ENCODE results near the gene CTXN2.

CTXN2 gene

DNA sequence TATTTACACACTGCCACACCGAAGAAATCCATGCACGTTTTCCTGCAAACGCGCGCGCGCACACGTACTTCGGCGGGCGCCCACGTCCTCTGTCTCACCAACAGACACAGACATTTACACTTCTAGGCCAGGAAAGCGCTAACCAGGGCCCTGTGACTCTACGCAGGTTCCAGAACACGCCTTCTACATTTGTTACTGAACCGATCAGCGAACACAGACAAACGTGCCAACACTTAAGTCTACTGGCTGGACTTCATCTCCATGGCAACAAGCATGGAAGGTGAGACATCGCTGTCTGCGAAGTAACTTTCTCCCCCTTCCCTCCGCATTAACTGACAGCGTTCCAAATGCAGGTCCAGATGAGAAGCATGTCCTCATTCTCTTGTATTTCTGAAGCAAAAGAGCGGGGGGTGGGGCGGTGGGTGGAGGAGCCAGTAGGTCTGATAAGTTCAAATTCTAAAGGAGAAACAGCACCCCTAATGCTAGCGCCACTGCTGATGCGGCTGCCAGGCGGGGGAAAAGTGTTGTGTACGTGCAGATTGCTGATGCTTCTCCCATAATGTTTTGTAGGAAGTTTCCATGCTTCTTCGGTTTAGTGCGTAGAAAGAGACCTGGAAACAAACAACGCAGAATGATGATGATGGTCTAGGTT is at the start of gene CTXN2:
Gene CTXN2 (plus strand): TSS at position 92 of the 652 bp plus-strand sequence. CDS start 9,636 bp downstream, outside the sequence.
- DNase-seq (ENCODE audit: low spot score): peak; percentile 52

DNA sequence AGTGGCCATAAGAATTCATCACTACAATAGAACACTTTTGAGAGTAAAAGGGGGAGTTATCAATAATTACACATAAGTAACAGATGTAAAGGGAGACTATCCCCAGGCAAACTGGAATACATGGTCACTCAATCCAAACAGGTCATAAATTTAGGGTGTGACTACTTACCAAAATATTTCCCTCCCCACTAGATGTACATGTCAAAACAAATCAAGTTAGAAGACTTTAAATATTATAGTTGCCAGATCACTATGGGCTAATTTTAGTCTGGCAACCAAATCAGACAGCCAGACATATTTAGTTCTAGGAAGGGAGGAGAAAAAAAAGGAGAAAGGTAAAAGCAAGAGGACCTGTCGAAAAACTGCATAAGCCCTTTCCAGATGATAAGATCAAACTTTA is 47.6 kb upstream of the CTXN2 start:
- DNase-seq (ENCODE audit: low spot score): no peak

DNA sequence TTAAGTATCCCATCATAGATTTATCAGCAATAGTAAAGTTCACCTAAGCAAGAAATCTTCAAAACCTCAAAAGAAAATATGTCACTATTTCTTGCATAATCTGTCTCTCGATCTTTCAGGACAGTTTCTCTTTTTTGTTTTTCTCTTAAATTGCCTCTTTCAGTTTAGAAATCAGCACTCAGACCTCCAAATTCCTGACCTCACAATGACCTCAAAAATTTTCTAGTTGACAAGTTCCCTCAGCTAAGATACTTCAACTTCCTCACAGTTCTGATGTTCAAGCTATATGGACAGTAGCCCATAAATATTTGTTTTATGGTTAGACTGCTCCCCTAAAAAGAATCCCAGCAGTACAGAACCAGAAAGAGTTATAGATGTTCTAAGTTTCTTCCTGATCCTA is 46.6 kb upstream of the CTXN2 start:
- no peak for DNase-seq (ENCODE audit: low spot score)

DNA sequence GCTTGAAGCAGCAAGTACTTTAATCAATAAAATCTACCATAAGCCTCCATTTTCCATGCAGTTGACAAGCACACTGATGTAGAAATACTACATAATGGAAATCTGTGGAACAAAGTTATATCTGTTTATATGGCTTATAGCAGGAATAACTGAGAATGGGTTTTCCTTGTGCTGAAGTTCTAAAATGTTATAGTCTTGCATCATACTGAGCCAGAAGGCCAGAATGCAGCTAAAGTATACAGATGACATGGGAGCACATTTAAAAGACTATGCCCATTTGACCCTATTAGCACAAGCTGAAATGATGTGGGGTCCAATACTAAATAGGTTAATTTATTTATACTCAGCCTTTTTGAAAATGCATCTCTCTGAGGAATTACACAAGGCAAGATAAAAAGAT is 45.5 kb upstream of the CTXN2 start:
- DNase-seq (ENCODE audit: low spot score): no peak

DNA sequence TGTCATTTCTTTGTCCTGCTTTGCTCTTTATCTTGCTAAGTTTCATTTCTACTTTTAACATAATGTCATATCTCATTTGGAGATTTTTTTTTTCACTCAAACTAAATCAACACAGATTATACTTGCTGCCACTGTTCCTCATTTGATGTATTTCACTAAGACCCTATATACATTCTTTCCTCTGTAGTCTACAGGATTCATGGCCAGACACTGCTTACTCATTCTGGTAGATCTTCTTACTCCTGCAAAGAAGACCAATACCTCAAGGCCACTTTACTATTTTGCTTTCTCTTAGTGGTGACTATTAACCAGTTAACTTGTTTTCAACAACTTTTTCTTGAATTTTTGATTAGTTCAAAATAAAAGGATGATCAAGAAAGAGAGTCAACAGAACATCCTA is 44.1 kb upstream of the CTXN2 start:
- DNase-seq (ENCODE audit: low spot score): no peak

DNA sequence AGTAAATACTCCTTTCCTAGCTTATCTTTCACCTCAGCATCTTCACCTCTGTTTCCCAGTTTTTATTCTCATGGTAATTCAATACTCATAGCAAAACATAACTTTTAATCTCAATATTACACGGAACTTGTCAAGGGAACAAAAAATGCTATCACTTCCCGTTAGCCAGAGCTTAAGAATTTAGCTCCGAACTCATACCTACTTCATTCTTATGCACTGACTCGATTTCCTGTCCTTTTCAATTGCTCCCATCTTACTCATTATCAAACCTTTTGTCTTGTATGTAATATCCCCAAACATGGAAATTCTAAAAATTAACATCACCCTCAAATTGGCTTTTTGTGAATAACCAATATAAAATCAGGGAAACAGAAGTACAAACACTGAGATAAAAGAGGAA is 41.6 kb upstream of the CTXN2 start:
- no peak for DNase-seq (ENCODE audit: low spot score)

DNA sequence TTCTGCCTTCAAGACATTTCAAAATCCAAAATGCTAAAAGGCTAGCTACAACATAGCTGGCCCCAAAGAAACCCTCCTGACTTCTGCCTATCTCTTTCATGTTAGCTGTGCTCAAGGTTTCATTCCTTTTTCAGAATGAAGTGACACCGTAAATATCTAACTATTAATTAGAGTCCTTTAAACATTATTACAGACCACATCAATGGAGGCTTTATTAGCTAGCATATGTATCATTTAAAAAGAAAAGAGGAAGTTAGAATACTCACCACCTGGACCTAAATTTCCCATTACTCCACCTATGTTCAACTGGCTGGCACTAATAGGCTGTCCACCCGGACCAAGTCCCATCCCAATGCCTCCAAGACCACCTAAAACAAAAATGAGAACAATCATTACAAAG is 37.9 kb upstream of the CTXN2 start:
- DNase-seq (ENCODE audit: low spot score): no peak

DNA sequence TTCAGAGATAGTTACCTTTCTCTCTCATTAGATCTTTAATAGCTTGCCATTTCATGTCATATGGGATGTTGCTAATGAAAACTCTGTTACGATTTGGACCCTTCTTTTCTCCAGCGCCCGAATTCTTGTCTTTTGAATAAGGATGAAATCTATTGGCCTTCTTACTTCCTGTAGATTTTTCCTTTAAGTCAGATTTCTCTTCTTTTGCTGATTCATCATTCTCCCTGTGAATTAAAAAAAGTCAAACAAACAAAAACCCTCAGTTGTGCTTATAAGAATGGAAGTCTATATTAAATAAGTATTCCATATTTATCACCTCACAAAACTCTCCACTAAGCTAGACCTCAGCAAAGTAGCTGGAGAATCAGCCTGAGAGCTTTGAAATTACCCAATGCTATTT is 22.8 kb upstream of the CTXN2 start:
- no peak for DNase-seq (ENCODE audit: low spot score)

DNA sequence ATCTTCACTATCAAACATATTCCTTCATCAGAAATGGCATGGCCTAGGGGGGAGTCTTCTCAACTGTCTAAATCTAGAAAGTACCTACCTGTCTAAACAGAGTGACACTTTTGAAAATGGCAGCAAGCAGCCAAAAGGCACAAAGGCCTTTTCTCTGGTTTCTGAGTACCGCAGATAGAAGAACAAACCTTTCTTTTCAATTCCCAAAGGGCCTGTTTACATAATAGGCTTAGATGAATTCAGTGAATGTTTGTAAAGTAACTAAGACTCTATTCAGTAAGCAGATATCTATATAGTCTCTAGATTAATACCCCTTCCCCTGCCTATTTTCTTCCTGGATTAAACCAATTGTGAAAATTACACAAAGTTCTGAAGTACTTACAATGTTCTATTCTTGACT is 20.5 kb upstream of the CTXN2 start:
- no peak for DNase-seq (ENCODE audit: low spot score)

DNA sequence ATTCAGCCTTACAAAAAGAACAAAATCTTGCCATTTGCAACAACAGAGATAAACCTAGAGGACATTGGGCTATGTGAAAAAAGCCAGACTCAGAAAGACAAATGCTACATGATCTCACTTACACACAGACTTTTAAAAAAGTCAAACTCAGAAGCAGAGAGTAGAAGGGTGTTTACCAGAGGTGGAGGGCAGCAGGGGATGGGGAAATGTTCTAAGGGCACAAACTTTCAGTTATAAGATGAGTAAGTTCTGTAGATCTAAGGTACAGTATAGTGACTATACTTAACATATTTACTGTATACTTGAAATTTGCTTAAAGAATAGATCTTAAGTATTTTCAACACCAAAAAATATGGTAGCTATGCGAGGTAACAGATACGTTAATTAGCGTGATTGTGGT is 16.3 kb upstream of the CTXN2 start:
- DNase-seq (ENCODE audit: low spot score): no peak

DNA sequence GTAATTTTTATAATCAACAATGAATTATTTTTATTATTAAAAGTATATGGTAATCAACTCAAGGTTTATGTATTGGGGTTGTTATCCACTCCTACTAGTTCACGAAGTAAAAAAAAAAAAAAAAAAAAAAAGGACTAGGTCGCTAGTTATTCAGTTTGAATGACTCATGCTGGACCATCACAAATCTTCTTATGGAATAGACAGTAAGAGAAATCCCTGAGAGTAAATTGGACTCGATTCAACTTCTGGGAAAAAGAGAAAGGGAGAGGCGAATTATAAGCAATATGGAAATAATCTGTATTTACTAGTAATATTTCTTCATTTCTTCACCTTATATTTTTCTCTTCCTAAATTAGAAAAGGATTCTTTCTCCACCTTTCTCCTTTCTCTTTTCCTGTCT is 15.4 kb upstream of the CTXN2 start:
- DNase-seq (ENCODE audit: low spot score): no peak

DNA sequence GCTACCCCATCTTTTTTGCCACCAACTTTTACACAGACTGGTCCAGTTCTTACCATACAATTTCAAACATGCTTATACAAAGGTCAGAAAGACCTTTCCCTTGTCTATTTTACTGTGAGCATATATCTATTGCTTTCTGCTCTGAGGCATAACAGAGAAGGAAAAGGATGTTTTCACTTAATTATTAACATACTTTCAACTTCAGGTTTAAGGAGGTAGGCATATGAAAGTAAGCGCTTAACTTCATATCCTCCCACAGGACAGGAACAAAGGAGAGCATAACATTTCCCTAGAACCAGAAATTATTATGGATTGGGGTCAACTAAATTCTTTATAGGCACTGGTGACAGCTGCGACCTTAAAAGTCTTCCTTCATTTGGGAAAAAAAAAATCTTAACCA is 14.5 kb upstream of the CTXN2 start:
- DNase-seq (ENCODE audit: low spot score): no peak

DNA sequence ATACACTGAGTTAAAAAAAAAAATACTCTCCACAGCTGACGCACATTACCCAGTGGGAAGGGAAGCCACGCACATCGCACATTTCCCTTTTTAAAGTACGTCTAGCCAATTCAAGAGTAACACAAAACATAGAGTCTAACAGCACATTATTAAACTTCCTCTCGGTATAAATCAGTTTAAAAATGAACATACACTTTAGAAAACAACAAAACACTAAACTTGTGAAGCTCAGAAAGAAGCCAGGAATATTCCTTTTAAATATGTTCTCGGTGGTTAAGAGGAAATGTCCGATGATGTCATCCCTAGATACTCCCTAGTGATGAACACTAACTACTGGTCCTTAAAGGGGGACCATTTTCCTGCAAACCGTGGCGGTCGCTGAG is 14.1 kb upstream of the CTXN2 start:
- peak; percentile 40 for DNase-seq (ENCODE audit: low spot score)

DNA sequence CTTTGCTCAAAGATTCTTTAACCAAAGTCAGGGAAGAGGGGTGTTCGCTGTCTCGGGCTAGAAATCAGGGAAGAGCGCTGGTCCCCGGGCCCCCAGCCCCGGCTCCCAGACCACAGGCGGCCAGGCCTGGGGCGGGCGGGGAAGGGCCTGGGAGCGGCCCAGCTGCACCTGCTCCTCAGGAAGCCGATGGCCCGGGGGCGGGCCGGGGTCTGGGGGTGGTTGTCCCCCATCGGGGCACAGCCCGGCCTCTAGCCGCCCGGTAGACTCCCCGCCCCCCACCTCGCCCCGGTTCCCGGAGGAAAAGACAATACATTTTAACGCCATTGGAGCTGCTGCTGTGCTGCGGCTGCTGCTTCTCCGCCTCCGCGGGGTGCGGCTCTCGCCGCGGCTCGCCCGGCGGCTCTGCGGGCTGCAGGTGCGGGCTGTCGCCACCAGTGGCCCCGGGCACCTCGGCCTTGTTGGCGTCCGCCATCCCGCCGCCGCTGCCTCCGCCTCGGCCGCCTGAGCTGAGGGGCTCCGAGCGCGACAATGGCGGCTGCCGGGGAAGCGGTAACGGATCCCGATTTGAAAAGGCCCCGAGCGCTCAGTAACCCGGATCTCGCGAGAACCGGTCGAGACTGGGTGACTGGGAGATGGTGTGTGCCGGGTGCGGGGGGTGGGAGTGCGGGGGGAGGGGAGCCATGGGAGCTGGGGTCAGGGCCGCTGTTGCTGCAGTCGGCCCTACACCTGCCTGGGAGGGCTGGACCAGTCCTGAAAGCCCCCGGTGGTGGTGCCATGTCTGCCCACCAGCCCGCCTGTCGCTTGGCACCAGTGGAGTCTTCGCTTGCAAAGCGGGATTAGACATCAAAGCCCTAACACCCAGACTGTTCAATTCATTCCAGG is 13.5 kb upstream of the CTXN2 start, which contains the start of gene MYEF2:
Gene MYEF2 (minus strand): TSS at position 530 of the 882 bp plus-strand sequence. CDS start 58 bp downstream, at position 472.
- peak; percentile 64 for DNase-seq (ENCODE audit: low spot score)

DNA sequence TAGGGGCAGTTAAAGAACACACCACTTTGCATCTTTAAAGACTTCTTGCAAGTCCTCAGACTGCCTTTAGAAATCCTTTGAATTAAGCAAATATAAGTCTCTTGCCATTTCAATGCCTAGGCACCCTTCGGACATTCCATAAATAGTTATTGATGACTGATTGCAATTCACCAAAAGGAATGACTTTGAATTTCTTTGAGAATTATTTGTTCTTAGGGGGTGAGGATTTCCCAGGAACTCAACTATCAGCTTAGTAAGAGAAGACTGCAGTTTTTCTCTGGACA is 12.9 kb upstream of the CTXN2 start:
- DNase-seq (ENCODE audit: low spot score): no peak

DNA sequence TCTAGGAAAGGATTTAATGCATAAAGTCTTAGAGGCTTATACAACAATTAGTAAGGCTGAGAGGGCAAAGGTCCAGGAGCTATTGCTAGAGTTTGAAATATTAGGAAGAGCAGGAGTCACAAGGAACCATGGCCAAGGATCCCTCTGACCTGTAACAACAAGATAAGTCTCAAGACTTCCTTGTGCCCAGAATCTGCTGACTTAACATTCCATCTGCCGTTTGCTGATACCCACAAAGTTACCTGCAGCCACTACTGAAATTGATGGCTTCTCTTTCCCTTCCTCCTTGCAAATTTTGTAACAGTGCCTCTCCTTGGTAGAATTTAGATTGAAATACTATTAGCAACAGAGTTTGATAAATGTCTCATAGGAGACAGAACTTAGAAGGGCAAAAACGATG is 8.7 kb upstream of the CTXN2 start:
- DNase-seq (ENCODE audit: low spot score): no peak

DNA sequence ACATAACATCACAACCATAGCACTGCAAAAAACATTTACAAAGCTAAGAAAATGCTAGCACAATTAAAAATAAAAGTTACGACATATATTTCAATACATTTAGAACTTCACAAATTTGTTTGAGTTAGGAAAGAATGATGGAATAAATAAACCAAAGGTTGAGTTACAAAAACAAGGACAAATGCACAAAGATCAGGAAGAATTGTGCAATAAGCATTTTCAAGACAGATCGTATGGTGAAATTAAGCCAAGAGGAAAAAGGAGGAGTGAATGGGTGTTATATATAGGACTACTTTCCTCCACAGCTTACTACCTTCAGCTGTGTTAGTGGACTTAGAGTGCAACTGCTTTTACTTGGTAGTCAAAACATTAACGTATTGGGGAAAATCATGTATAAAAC is 5.9 kb upstream of the CTXN2 start:
- DNase-seq (ENCODE audit: low spot score): no peak

DNA sequence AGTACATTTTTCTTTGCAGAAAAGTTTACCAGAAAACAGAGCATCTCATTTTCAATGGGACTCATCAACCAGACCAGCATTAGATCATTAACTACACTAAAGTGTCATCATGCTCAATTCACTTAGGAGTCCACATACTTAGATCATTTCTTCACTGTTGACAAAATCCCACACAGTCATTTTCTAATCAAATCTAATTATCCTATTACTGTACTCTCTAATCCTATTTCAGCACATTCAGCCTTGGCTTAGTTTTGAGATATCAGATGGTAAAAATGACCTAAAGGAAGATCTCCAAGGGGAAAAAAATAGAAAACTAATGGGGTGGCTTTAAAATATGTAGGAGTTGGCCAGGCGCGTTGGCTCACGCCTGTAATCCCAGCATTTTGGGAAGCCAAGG is 5.2 kb upstream of the CTXN2 start:
- no peak for DNase-seq (ENCODE audit: low spot score)

DNA sequence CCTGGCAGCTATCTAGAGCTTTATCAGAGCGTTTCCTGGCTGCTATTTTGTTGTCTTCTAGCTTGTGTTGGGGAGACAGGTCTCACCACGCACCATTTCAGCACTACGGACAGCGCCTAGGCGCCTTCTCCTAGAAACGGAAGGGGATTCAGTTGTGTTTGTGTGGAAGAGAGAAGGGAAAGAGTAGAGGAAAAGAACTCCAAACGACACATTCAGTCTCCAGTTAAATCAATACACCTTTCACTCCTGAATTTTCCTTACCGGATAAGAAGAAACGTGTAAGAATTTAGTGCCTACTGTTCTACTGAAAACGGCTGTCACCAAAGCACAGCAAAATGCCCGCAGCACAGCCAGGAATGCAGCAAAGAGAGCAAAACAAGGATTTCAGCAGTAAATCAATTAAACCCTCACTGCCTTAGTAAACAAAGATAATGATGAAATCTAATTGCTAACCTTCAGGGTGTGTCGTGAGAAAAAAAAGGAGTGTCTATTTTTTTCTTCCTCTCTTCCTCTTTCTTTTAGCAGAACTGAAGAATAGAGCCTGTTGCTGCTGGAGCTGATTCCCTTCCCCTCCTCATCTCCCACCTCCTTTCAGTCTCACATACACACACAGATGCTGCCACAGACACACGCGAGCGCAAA is 412 bp upstream of the CTXN2 start:
- peak; percentile 70 for DNase-seq (ENCODE audit: low spot score)

DNA sequence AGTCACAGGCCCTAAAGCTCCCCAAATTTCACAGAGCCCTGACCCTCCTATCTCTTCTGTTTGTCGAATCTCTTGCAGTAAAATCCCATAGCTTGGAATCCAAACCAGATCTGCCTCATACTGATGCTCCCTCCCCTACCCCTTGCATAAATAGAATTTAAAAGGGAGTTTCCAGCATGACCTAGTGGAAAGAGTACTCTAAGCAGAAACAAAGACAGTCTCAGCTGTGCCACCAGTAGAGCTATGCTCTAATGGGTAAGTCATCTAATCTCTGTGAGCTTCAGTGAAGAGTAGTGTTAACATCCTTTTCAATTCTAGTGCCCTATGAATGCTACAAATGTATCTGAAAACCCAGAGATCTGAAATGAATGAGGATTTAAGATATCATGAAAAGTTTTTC is 10.6 kb downstream of the CTXN2 start:
- DNase-seq (ENCODE audit: low spot score): no peak

DNA sequence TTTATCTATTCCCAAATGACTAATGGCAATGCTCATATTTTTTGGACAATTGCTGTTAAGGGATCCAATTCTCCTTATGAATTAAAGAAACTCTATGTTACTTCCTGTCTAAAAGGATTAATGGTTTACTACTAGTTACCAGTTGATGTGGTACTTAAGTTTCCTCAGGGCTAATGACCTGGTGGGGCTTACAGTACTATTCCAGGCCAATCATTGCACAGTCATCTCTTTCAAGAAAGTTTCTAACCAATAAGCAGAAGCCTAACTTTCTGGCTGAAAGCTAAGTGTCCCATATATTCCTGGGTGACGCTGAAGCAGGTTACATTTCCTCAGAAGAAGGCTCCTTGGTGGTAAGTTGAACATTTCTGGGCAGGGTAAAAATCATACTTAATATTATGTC is 14.5 kb downstream of the CTXN2 start, which contains the start of gene SLC12A1:
Gene SLC12A1 (plus strand): TSS at position 322 of the 400 bp plus-strand sequence. CDS start 1,418 bp downstream, outside the sequence.
- no peak for DNase-seq (ENCODE audit: low spot score)

DNA sequence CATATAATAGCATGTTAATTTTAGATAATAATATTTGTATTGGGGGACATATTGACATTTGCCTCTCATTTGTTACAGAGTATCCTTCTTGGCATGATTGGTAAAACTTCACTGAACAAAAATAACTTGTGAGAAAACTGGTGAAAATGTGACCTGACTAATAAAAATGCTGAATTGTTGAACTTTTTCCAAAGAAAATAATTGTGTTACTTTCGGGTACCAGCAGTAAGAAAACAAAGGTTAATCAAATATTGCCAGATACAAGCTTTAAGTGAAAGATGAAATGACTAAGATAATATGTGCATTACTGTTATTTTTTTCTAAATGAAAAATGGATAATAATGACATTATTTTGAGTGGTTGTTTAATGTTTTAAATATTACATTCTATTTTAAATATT is 29.8 kb downstream of the CTXN2 start:
- DNase-seq (ENCODE audit: low spot score): no peak

DNA sequence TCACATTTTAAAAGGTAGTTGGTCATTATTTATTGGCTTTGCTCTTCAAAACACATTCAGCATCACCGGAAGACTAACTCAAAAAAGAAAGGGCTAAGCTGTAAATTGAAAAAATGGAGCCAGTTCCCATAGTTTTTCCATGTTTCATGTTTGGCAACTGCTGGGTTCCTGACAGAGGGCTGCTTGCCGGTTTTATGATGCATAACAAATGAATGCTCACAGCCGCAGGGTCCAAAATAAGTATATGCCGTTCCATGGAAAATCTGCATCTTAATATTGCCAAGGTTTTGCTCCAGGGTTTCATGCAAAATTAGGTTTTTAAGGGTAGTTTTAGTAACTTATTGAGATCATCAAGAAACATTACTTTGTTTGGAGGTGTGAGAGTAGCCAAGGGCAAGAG is 30.4 kb downstream of the CTXN2 start:
- no peak for DNase-seq (ENCODE audit: low spot score)
